Stimulated activated CD8-positive, alpha-beta memory T cell treated with anti-CD3 and anti-CD28 coated beads, Interleukin-4, amount 100 ng/mL, for 4 hours (primary cell): ENCODE measurements around the gene SYT13.
A peak's percentile ranks its signal among the peaks of the same experiment; 100 is the strongest.

ENCODE experiments used
- DNase-seq, 2 donors: peaks; one replicate each; pipeline ENCODE4 v3.0.0-alpha.2; 2020; ENCODE audit warnings: low read depth in 2 of 2, low spot score in 1 of 2

Gene SYT13

DNA sequence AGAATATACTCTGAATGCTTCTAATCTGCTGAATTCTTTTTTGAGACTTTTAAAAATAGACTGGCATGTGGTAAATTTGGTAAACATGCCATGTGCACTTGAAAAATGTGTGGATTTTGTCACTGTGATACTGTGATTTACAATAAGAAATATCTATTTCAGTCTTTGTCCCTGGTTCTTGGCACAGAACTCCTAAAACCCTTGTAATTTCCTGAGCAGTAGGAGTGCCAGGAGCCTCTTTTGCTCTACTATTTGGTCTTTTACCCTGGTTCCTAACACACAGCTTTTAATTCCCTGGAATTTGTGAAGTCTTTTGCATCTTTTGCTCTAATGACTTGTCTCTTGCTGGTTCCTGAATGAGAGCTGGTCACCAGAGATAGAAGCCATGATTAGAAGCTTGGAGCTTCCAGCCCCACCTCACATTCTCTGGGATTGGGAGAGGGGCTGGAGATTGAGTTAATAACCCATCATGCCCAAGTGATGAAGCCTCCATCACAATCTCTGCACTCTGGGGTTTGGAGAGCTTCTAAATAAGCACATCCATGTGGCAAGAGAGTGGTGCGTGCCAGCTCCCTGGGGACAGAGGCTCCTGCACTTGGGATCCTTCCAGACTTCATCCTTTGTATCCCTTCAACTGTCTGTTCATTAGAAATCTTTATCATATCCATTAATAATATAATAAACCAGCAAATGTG lies 27.2 kb upstream of the SYT13 start:
- DNase-seq, result no peak

DNA sequence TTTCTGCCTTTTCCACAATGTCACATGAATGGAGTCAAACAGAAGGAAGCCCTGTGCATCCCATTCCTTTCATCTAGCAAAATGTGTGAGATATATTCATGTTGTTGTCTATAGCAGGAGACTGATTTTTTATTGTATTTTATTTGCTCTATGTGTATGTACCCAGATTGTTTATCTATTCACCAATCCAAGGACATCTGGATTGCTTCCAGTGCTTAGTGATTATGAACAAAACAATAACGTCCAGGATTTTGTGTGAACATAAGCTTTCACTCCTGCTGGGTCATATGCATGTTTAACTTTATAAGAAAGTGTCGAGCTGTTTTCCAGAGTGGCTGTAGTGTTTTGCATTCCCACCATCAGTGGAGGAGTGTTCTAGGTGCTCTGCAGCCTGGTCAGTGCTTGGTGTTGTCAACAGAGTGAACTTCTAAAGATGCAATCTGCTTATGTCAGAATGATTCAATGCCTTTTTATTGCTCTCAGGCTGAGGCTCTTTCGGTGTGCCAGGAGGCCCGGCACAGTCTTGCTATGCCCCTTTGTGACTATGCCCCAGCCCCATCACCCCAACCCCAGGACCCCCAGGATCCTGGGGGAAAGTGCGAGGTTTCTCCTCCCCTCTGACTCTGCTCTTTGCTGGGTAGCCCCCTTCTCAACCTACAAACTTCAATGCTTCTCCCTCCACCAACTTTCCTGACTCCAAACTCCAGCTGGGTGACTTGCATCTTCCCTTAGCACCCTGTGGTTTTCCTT lies 19.9 kb upstream of the SYT13 start:
- no peak for DNase-seq

DNA sequence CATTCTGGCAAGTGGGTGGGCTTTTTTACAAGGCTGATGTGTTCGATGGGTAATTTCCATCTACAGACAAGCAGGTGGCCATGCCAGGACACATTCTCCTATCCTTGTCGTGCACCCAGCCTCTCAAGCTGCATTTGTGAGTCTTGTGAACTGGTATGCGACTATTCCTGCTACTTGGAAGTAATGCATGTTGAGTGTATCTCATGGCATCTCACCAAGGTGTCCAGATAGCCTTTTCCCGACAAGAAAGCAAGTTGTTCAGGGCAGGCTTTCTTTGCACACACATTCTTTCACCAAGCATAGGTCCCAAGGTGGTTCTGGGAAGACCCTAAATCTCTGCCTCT lies 18.8 kb upstream of the SYT13 start:
- DNase-seq, result no peak

GRCh38 chr11:45304111-45304991 lies 18.2 kb upstream of the SYT13 start:
- DNase-seq, result no peak

- no peak for DNase-seq
Observed at GRCh38 chr11:45303316-45303715, 17.2 kb upstream of the SYT13 start.

DNA sequence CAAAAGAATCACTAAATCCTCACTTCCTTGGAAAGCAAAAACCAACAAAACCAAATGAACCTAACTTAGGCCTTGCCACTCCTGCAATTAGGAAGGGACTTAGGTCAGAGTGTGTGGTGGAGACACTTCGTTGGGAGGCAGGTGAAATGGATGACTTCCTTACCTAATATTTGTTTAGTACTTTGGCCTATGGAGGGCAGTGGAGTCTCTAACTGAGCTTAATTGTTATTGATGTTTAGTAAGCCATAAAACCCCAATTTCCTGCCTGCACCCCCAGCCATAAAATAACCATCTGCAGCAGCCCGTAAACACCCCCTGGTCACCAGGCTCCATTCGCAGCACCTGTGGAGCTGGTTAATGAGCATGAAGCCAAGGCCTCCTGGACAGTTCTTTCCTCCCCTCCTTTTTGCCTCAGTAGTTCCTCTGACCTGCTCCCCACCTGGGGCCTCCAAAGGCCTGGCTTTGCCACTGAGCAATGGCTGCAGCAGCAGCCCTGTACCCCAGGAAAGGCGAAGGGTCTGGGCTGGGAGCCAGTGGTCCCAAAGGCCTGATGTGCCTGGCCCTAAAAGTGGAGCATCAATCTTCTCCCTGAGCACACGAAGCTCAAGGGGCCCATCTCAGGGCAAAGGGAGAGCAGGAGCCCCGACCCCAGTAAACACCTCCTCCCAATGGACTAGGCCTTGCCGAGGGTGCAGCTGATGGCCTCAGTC lies 15.6 kb upstream of the SYT13 start:
- DNase-seq, result no peak

DNA sequence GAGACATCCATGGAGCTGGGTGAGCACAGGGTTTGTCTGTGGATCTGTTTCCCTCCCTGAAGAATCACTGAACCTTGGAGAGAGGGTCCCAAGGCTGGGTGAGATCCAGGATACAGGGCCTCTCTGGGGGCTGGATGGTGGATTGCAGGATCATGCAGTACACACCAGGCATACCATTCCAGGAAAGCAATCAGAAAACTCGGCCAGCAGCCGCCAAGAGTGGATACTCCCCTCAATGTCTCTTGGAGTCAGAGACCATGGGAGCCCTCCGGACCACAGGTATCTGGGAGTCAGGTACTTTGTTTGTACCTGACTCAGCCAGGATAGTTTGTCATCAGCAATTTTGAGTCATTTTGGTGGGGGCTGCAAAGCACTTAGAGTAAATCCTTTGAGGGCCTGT lies 14.6 kb upstream of the SYT13 start:
- no peak for DNase-seq

- DNase-seq, result no peak
Observed at GRCh38 chr11:45298718-45299117, 12.6 kb upstream of the SYT13 start.

- no peak for DNase-seq
Observed at GRCh38 chr11:45296075-45296474, 9.9 kb upstream of the SYT13 start.

GRCh38 chr11:45294499-45294898 lies 8.4 kb upstream of the SYT13 start:
- DNase-seq, result no peak

DNA sequence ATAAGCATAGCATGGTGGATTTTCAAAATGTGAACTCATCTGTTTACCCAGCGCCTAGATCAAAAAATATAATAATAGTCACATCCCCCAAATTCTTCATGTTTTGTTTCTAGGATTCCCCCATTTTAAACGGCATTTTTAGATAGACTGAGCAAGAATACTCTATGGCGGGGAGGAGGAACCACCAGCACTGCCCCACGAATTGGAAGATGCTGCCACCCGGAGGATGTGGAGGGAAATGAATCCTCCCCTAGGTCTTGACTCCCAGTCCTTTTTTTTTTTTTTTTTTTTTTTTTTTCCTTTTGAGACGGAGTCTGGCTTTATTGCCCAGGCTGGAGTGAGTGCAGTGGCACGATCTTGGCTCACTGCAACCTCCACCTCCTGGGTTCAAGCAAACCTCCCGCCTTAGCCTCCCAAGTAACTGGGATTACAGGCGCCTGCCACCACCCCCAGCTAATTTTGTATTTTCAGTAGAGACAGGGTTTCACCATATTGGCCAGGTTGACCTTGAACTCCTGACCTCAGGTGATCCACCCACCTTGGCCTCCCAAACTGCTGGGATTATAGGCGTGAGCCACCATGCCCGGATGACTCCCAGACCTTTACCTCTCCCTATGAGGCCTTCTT lies 7.5 kb upstream of the SYT13 start:
- DNase-seq, result peak; percentile 24 to 27

DNA sequence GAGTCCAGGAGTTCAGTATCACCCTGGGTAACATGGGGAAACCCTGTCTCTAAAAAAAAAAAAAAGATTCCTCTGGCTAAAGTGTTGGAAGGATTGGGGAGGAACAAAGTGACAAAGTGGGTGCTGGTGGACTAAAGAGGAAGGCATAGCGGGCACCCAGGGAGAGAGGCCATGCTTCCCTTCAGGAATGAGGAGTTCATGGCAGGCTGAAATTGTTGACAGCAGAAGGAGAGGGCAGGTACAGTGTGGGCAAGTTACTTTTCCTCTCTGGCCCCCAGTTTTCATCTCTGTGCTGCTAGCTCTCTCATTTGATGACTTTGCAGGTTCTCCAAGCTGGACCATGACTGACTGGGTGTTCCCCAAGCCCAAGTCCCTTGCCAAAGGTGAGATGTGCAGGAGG lies 4.4 kb upstream of the SYT13 start:
- no peak for DNase-seq

DNA sequence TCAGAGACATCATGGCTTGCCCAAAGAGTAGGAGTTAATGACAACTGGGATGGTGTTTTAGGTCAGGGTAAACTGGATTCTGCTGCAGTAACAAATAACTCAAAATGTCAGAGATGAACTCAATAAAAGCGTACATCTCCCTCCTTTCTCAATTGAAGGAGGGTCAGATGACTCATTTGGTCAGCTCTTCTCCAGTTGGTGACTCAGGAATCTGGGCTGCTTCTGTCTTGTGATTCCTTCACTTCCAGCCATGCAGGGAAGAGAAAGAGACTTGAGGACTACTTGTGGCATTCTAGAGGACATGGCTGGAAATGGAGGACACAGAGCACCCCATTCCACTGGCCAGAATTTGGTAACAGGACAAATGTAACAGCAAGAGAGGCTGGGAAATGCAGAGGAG lies 3.2 kb upstream of the SYT13 start:
- DNase-seq, result no peak

DNA sequence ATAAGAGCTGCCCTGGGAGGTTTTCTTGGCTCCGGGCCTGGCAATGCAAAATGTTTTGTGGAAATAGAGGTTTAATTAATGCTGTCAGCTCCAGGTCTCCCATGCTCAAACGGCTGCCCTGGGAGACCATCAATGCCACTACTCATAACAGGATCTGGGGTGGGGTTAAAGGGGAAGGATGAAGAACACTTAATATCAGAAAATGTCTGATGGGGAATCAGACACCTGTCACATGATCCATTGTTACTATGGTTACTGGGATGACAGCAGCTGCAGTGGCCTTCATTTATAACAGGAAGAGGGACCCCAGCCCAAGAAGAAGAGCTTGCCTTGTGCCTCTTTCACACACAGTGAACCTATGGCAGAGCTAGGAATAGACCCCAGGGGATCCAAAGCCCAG lies 2.2 kb upstream of the SYT13 start:
- no peak for DNase-seq

GRCh38 chr11:45287316-45287903 lies 1.3 kb upstream of the SYT13 start:
- no peak for DNase-seq

- DNase-seq, result no peak
Observed at GRCh38 chr11:45285250-45285828, 802 bp downstream of the SYT13 start.

DNA sequence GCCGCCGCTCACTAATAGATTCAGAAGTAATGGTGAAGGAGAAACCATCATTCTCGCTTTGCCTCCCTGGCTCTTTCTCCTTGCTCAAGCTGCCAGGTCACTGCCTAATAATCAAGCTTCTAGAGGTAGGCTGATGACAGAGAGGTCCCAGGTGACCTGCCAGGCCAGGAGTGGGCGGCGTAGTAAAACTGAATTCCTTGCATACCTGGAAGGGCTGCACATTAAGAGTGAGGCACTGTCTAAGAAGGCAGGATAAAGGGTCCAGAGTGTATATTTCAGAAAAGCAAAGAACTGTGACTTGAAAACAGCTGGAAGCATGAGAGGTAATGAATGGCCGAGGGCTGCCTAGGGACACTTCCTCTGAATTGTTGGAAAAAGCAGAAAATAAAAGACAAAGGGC lies 4.1 kb downstream of the SYT13 start:
- DNase-seq, result no peak

GRCh38 chr11:45280449-45280848 lies 5.7 kb downstream of the SYT13 start:
- DNase-seq, result no peak

DNA sequence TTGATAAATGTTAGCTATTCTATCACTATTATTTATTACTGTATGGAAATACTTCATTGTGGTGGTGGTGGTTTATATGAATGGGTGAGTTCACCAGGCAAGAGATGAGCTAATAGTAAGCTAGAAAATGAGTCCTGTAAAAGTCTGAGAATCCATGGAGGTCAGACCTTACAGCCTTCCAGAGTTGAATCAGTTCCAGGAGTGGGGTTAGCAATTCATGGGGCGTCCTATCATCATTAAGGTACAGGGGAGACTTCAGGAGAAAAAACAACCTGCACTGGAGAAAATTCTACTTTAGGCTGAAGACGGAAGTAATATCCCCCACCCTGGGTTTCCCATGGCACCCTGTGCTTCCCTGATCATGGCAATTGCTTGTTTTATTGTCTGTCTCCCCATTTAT lies 6.5 kb downstream of the SYT13 start:
- DNase-seq, result no peak

DNA sequence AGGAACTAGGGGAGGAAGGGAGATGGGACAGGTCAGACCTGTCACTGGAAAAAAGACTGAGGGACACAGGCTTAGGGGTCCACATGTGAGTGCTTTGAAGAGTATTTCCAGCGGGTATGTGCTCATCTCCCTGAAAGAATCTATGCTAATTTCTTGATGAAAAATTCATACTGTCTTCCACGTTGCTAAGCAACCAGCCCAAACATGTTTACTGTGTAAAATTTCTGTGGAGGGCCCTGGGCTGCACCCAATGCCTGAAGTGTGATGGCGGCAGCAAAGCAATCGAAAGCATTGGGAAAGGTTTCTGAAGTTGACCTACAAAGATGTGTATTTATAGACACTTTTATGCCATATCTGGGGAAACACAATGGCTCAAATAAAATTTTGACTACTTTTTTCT lies 7.4 kb downstream of the SYT13 start:
- no peak for DNase-seq
